Activated gamma-delta T cell treated with anti-CD3 and anti-CD28 coated beads, Interleukin-2, amount 50 U/mL, for 16 hours (primary cell): ENCODE data around the gene FERMT2.

Experiments used
- DNase-seq: peaks from one replicate; pipeline ENCODE4 v3.0.0-alpha.2; 2020; ENCODE audit warnings: low read depth

FERMT2 gene

DNA sequence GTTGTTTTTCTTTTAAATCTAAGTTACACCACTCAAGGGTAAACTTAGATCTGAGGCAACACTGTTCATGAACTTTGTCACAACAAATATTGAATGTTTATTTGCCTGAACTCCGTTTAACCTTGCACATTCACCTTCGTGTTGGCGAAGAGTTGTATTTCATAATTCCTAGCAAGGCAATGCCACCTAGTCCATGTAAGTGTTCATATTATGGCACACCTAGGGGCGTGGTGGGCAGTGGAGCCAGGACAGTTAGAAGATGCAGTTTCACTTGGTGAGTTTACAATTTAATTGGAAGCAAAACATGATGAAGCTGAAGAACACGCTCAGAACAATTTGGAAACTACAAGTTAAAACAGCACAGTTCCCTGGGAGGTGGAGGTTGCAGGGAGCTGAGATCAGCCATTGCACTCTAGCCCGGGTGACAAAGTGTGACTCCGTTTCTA is 129.0 kb downstream of the FERMT2 start:
- no peak for DNase-seq

DNA sequence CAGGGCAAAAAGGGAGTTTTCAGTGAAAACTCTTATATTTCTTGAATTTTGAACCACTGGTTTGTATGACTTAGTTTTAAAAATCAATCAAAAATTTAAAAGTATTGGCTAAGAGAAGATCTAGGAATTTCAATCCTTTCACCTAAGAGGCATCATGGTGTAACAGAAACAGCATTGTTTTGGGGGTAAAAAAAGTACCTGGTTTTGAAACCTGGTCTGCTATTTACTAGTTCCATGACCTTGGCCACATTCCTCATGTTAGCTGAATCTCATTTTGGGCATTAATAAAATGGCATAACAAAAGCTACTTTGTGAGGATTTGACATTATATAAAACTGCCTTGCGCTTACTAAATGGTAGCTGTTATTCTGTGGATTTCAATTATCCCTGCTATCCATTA is 142.7 kb downstream of the FERMT2 start:
- no peak for DNase-seq
